Neutrophil (primary cell): Measurements from ENCODE around the gene CCDC83.
A peak's percentile ranks its signal among the peaks of the same experiment; 100 is the strongest.

Source experiments
- H3K27ac ChIP-seq: fragments of 200-600 bp; sonication (generic); 2 replicates; pipeline ENCODE4 v1.5.1; 2016; ENCODE audit warnings: mild to moderate bottlenecking, moderate library complexity
- H3K27me3 ChIP-seq: fragments of 200-600 bp; sonication (generic); 2 replicates; pipeline ENCODE4 v1.6.0; 2016; ENCODE audit warnings: mild to moderate bottlenecking
- H3K36me3 ChIP-seq: fragments of 200-600 bp; sonication (generic); 2 replicates; pipeline ENCODE4 v1.5.1; 2017
- H3K4me1 ChIP-seq, 2 experiments: fragments of 200-600 bp in 1 of 2; sonication (generic) in 1 of 2; 1 replicate in 1 of 2; 2 replicates in 1 of 2; pipeline versions ENCODE4 v1.5.1 to v1.6.1; 2013 to 2016; ENCODE audit warnings: low read depth in 1 of 2, low read length in 1 of 2, mild to moderate bottlenecking in 1 of 2, moderate library complexity in 1 of 2; ENCODE audit not compliant: control insufficient read depth in 1 of 2, insufficient read depth in 1 of 2
- H3K4me3 ChIP-seq, 2 experiments: fragments of 200-600 bp in 1 of 2; sonication (generic) in 1 of 2; 1 replicate in 1 of 2; 2 replicates in 1 of 2; pipeline ENCODE4 v1.5.1; 2013 to 2016; ENCODE audit warnings: low read depth in 1 of 2, low read length in 1 of 2, mild to moderate bottlenecking in 1 of 2, moderate library complexity in 1 of 2
- H3K9me3 ChIP-seq: fragments of 200-600 bp; sonication (generic); 2 replicates; pipeline ENCODE4 v1.5.1; 2016
- CTCF ChIP-seq: fragments of 200-600 bp; sonication (generic); IDR thresholded peaks from 2 replicates; pipeline ENCODE4 v1.5.1; 2016; ENCODE audit warnings: antibody characterized with exemption

CCDC83 gene

GRCh38 chr11:85810521-85810870 is 44.7 kb upstream of the CCDC83 start:
- no peak for TF ChIP-seq CTCF
- no peaks in the 10 kb centered on the region for H3K9me3 ChIP-seq
- peaks cover 59% of the 10 kb centered on the region for H3K27me3 ChIP-seq
- peaks cover 7 to 14% of the 10 kb centered on the region in 2 experiments for H3K4me1 ChIP-seq
- H3K27ac ChIP-seq: no peak overlapping the region
- no peaks in the 10 kb centered on the region for H3K36me3 ChIP-seq
- H3K4me3 ChIP-seq: peak overlapping the region; percentile 33 to 56

- Histone ChIP-seq H3K4me3 (peak within 1 kb of the TSS; percentile 33 to 56), H3K36me3 (no peaks in the 10 kb centered on the region), H3K27me3 (peaks cover 59% of the 10 kb centered on the region), H3K4me1 (peaks cover 7 to 14% of the 10 kb centered on the region in 2 experiments), H3K9me3 (no peaks in the 10 kb centered on the region), H3K27ac (no peak within 1 kb of the TSS)
- TF ChIP-seq CTCF: no peak
Observed at GRCh38 chr11:85810871-85811611, 44.1 kb upstream of the CCDC83 start, which contains the start of gene SYTL2. SYTL2 (minus strand) TSS chr11:85811141; CDS start chr11:85757725, 53,416 bp downstream.

GRCh38 chr11:85811624-85812023 is 43.6 kb upstream of the CCDC83 start:
- H3K4me3 ChIP-seq: peak overlapping the region in 1 of 2 experiments; percentile 56
- no peak overlapping the region for H3K27ac ChIP-seq
- H3K4me1 ChIP-seq: peaks cover 7 to 14% of the 10 kb centered on the region in 2 experiments
- H3K36me3 ChIP-seq: no peaks in the 10 kb centered on the region
- H3K27me3 ChIP-seq: peaks cover 59% of the 10 kb centered on the region
- no peaks in the 10 kb centered on the region for H3K9me3 ChIP-seq
- no peak for TF ChIP-seq CTCF

- no peaks in the 10 kb centered on the region for H3K9me3 ChIP-seq
- H3K36me3 ChIP-seq: no peaks in the 10 kb centered on the region
- no peak overlapping the region for H3K4me3 ChIP-seq
- H3K4me1 ChIP-seq: peaks cover 7 to 14% of the 10 kb centered on the region in 2 experiments
- peaks cover 47% of the 10 kb centered on the region for H3K27me3 ChIP-seq
- no peak for TF ChIP-seq CTCF
- no peak overlapping the region for H3K27ac ChIP-seq
Observed at GRCh38 chr11:85813721-85814120, 41.5 kb upstream of the CCDC83 start.

GRCh38 chr11:85815186-85815931 is 39.8 kb upstream of the CCDC83 start:
- Histone ChIP-seq H3K4me3 (no peak overlapping the region), H3K27ac (no peak overlapping the region), H3K36me3 (no peaks in the 10 kb centered on the region), H3K27me3 (peaks cover 31% of the 10 kb centered on the region), H3K9me3 (no peaks in the 10 kb centered on the region), H3K4me1 (peaks cover 6 to 11% of the 10 kb centered on the region in 2 experiments)
- TF ChIP-seq CTCF: no peak
